ENCODE measurements around the gene VAV2.

The VAV2 gene

DNA sequence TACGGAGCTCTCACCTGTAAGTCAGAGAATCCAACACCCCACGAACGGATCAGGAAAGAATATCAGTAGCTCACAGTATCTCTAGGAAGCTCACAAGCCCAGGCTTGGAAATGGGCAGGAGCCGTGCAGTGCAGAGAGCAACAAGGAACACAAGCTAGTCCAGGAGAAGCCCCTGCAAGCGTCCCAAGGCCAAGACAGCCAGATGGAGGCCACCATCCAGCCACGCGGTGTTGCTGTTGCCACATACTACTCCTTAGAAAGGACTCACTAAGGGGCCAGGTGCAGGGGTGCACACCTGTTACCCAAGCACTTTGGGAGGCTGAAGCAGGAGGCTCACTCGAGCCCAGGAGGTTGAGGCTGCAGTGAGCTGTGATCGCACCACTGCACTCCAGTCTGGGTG is 15.4 kb upstream of the VAV2 start:
- Mint-ChIP-seq H3K9me3 (no peaks in the 10 kb centered on the region), H3K27ac (no peak overlapping the region), H3K27me3 (no peaks in the 10 kb centered on the region), H3K36me3 (no peaks in the 10 kb centered on the region), H3K4me3 (no peak overlapping the region), H3K4me1 (no peaks in the 10 kb centered on the region)

DNA sequence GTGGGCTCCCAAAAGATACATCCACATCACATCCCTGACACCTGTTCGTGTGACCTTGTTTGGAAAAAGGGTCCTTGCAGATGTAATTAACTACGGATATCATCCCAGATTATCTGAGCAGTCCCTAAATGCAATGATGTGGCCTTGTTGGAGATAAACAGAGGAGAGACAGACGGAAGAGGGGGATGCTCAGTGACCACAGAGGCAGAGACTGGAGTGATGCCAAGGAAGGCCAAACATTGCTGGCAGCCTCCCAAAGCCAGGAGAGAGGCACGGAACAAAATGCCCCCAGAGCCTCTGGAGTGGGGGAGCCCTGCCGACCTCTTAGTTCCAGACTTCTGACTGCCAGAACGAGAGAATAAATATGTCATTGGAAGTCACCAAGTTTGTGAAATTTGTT is 15.0 kb upstream of the VAV2 start:
- Mint-ChIP-seq H3K27ac (no peak overlapping the region), H3K4me1 (no peaks in the 10 kb centered on the region), H3K9me3 (no peaks in the 10 kb centered on the region), H3K4me3 (no peak overlapping the region), H3K27me3 (no peaks in the 10 kb centered on the region), H3K36me3 (no peaks in the 10 kb centered on the region)

DNA sequence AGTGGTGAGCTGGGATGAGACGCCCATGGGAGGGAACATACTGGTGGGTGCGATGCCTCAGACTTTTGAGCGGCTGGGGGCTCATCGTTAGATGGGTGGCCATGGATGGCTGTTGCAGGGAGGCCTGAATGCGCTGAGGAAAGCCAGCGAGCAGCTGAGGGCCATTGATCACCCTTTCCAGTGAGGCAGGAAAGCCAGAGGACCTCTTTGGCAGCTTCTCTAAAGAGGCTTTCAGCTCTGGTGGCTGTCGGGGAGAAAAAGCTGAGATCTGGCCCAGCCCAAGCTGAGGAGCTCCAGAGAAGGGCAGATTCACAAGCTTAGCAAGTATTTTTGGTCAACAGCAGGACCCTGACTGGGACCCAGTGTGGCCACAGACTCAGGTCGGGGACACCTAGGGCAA is 13.3 kb upstream of the VAV2 start:
- no peak overlapping the region for H3K4me3 Mint-ChIP-seq
- H3K27ac Mint-ChIP-seq = no peak overlapping the region
- no peaks in the 10 kb centered on the region for H3K36me3 Mint-ChIP-seq
- H3K4me1 Mint-ChIP-seq = no peaks in the 10 kb centered on the region
- H3K27me3 Mint-ChIP-seq = no peaks in the 10 kb centered on the region
- no peaks in the 10 kb centered on the region for H3K9me3 Mint-ChIP-seq

GRCh38 chr9:134004881-134005280 is 12.8 kb upstream of the VAV2 start:
- Mint-ChIP-seq H3K27ac (no peak overlapping the region), H3K4me1 (no peaks in the 10 kb centered on the region), H3K9me3 (no peaks in the 10 kb centered on the region), H3K36me3 (no peaks in the 10 kb centered on the region), H3K4me3 (no peak overlapping the region), H3K27me3 (no peaks in the 10 kb centered on the region)

GRCh38 chr9:134004131-134004873 is 12.2 kb upstream of the VAV2 start:
- Mint-ChIP-seq H3K36me3 (no peaks in the 10 kb centered on the region), H3K4me1 (no peaks in the 10 kb centered on the region), H3K27ac (no peak overlapping the region), H3K27me3 (no peaks in the 10 kb centered on the region), H3K9me3 (no peaks in the 10 kb centered on the region), H3K4me3 (no peak overlapping the region)

DNA sequence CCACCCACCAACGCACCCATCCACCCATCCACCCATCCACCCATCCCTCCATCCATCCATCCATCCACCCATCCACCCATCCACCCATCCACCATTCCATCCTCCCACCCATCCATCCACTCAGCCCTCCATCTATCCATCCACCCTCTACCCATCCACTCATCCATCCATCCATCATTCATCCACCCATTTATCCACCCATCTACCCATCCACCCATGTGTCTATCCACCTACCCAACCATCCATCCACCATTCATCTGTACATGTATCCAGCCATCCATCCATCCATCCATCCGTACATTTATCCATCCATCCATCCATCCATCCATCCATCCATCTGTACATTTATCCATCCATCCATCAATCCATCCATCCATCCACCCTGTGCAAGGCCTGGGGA is 11.1 kb upstream of the VAV2 start:
- no peak overlapping the region for H3K27ac Mint-ChIP-seq
- no peaks in the 10 kb centered on the region for H3K36me3 Mint-ChIP-seq
- H3K9me3 Mint-ChIP-seq = no peaks in the 10 kb centered on the region
- H3K4me1 Mint-ChIP-seq = no peaks in the 10 kb centered on the region
- no peak overlapping the region for H3K4me3 Mint-ChIP-seq
- no peaks in the 10 kb centered on the region for H3K27me3 Mint-ChIP-seq

- no peaks in the 10 kb centered on the region for H3K36me3 Mint-ChIP-seq
- no peaks in the 10 kb centered on the region for H3K4me1 Mint-ChIP-seq
- H3K27me3 Mint-ChIP-seq = no peaks in the 10 kb centered on the region
- no peak overlapping the region for H3K4me3 Mint-ChIP-seq
- no peak overlapping the region for H3K27ac Mint-ChIP-seq
- H3K9me3 Mint-ChIP-seq = no peaks in the 10 kb centered on the region
Measured at GRCh38 chr9:134002796-134003195, 10.7 kb upstream of the VAV2 start.

DNA sequence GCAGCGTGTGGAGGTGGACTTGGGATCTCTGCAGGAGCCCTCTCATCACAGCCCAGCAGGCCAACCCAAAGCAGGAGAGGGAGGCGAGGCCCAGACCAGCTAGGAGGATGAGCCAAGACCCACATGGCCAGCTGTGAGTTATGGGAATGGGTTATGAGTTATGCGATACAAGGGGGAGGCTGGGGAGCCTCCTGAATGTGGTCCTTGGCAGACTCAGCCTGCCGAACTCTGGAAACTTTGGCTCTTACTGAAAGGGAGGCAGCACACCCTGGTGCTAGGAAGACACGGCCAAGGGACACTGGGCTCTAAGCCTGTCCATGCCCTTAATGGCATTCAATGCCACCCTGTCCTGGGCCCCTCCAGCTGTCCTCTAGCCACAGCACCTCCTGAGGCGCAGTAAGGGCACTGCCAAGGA is 7.7 kb upstream of the VAV2 start:
- no peaks in the 10 kb centered on the region for H3K36me3 Mint-ChIP-seq
- no peaks in the 10 kb centered on the region for H3K9me3 Mint-ChIP-seq
- no peaks in the 10 kb centered on the region for H3K4me1 Mint-ChIP-seq
- no peak overlapping the region for H3K27ac Mint-ChIP-seq
- no peak overlapping the region for H3K4me3 Mint-ChIP-seq
- H3K27me3 Mint-ChIP-seq = no peaks in the 10 kb centered on the region

DNA sequence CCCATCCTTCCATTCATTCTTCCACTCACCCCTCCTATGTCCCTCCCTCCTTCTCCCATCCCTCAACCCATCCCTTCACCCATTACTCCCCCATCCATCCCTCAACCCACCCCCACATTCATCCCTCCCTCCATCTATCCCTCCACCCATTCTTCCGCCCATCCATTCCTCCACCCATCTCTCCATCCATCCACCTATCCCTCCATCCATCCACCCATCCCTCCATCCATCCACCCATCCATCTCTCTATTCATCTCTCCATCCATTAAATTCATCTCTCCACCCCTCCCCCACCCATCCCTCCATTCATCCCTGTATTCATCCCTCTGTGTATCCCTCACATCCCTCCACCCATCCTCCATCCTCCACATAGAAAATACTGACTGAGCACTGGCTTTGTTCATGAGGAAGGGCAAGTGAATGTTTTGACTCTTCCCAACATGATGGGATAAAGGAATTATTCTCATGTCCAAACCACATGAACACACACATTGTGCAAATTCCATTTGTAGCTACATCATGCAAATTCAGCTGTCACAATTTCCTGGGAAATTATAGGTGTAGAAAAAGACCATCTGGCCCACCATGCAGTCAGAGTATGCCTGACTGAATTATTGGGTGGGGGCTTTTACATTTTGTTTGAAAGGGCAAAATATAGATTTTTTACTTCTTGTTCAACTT is 6.9 kb upstream of the VAV2 start:
- H3K27me3 Mint-ChIP-seq = no peaks in the 10 kb centered on the region
- H3K36me3 Mint-ChIP-seq = no peaks in the 10 kb centered on the region
- H3K4me3 Mint-ChIP-seq = no peak overlapping the region
- H3K27ac Mint-ChIP-seq = no peak overlapping the region
- no peaks in the 10 kb centered on the region for H3K9me3 Mint-ChIP-seq
- peaks cover 3% of the 10 kb centered on the region for H3K4me1 Mint-ChIP-seq

DNA sequence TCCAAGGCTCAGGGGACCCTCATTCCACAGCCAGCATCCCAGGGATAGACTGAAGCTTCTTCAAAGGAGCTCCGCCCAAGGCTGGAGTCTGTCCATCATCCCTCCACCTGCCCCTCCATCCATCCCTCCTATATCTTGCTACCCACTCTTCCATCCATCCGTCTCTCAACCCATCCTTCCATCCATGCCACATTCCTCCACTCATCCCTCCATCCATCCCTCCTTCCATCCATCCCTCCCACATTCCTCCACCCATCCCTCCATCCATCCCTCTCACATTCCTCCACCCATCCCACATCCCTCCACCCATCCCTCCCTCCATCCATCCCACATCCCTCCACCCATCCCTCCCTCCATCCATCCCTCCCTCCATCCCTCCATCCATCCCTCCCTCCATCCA is 5.5 kb upstream of the VAV2 start:
- Mint-ChIP-seq H3K36me3 (no peaks in the 10 kb centered on the region), H3K4me1 (peaks cover 3% of the 10 kb centered on the region), H3K27ac (no peak overlapping the region), H3K4me3 (no peak overlapping the region), H3K9me3 (no peaks in the 10 kb centered on the region), H3K27me3 (no peaks in the 10 kb centered on the region)

GRCh38 chr9:133996531-133997520 is 4.7 kb upstream of the VAV2 start:
- H3K27ac Mint-ChIP-seq = peak overlapping the region; percentile 24
- H3K36me3 Mint-ChIP-seq = no peaks in the 10 kb centered on the region
- H3K27me3 Mint-ChIP-seq = no peaks in the 10 kb centered on the region
- H3K9me3 Mint-ChIP-seq = no peaks in the 10 kb centered on the region
- H3K4me1 Mint-ChIP-seq = peaks cover 3% of the 10 kb centered on the region
- H3K4me3 Mint-ChIP-seq = no peak overlapping the region

- Mint-ChIP-seq H3K4me3 (no peak overlapping the region), H3K27ac (no peak overlapping the region), H3K9me3 (no peaks in the 10 kb centered on the region), H3K4me1 (peaks cover 3% of the 10 kb centered on the region), H3K27me3 (peaks cover 2% of the 10 kb centered on the region), H3K36me3 (no peaks in the 10 kb centered on the region)
Measured at GRCh38 chr9:133995012-133995896, 3.1 kb upstream of the VAV2 start.

GRCh38 chr9:133994353-133995011 is 2.4 kb upstream of the VAV2 start:
- Mint-ChIP-seq H3K36me3 (no peaks in the 10 kb centered on the region), H3K27me3 (peaks cover 2% of the 10 kb centered on the region), H3K9me3 (no peaks in the 10 kb centered on the region), H3K4me3 (peak overlapping the region; percentile 72), H3K27ac (no peak overlapping the region), H3K4me1 (peaks cover 3% of the 10 kb centered on the region)

DNA sequence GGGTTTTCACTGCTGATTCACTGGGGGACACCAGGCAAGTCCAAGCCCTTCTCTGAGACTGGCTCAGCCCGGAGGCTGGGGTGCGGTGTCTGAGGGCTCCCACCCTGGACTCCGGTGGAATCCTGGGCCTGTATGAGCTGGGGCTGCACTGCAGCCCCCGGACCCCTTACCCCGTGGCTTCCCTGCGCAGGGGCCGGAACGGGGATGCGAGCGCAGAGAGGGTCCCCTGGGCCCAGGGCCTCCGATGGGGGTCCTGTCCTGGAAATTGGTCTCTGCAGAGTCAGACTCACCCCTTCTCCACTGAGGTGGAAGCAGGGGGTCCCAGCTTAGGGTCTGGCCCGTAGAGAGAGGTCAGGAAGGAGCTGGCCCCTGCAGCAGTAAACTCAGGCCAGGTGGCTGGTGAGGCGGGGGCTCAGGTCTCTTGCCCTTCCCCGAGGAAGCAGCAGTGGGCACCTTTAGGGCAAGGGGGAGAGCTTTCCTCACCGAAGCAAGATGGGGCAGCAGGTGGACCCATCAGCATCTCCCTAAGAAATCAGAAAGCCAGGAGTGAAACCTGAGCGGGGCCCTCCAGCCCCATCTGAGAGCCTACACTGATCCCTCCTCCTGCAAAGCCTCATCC is 1.6 kb upstream of the VAV2 start:
- Mint-ChIP-seq H3K27me3 (peaks cover 2% of the 10 kb centered on the region), H3K4me1 (peaks cover 3% of the 10 kb centered on the region), H3K4me3 (peak overlapping the region; percentile 73), H3K9me3 (no peaks in the 10 kb centered on the region), H3K36me3 (no peaks in the 10 kb centered on the region), H3K27ac (no peak overlapping the region)
